ENCODE measurements around the gene ZNF423.

GRCh38 chr16:49828533-49829267 is 27.2 kb downstream of the ZNF423 start:
- no peak for TF ChIP-seq CTCF (IDR thresholded peaks at IDR 0.05; ENCODE audit: poor library complexity, severe bottlenecking)
- no peak for TF ChIP-seq EP300 (conservative IDR thresholded peaks at IDR 0.05; ENCODE audit: poor library complexity, severe bottlenecking)
- no peak for TF ChIP-seq EZH2 (IDR thresholded peaks at IDR 0.05; ENCODE audit: borderline replicate concordance, insufficient read depth, low read length, poor library complexity, severe bottlenecking)
- no peak for TF ChIP-seq POLR2AphosphoS5 (IDR thresholded peaks at IDR 0.05)
- no peak for TF ChIP-seq RAD21 (conservative IDR thresholded peaks at IDR 0.05)
